Limb (tissue), 2 donors: Measurements from ENCODE around the gene HSPA6.
"Not testable (repeated sequence)": the region's sequence is repeated elsewhere in the genome, so short reads cannot be mapped to it uniquely, and the experiment has no call there.

ENCODE experiments used
- DNase-seq, 2 donors: peaks; one replicate each; pipeline ENCODE4 v3.0.0-alpha.2; 2016; ENCODE audit errors: extremely low spot score in 2 of 2

The HSPA6 gene

GRCh38 chr1:161532644-161533567, 8.6 kb downstream of the HSPA6 start:
- peak in 1 of 2 donors; percentile 55 for DNase-seq

DNA sequence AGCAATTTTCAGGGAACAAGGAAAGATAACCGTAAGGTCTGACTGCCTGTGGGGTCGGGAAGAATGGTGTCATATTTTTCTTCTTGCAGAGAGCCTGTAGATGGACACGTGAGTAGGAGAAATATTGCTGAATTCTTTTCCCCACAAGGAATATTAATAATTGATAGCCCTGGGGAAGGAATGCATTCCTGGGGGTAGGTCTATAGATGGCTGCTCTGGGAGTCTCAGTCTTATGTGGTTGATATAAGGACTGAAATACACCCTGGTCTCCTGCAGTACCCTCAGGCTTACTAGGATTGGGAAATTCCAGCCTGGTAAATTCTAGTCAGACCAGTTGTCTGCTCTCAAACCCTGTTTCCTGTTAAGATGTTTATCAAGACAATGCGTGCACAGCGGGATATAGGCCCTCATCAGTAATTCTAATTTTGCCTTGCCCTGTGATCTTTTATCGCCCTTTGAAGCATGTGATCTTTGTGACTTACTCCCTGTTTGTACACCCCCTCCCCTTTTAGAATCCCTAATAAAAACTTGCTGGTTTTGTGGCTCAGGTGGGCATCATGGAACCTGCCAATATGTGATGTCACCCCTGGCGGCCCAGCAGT, 12.8 kb downstream of the HSPA6 start:
- DNase-seq, result not testable (repeated sequence)

GRCh38 chr1:161538925-161539479, 14.7 kb downstream of the HSPA6 start:
- not testable (repeated sequence) for DNase-seq

DNA sequence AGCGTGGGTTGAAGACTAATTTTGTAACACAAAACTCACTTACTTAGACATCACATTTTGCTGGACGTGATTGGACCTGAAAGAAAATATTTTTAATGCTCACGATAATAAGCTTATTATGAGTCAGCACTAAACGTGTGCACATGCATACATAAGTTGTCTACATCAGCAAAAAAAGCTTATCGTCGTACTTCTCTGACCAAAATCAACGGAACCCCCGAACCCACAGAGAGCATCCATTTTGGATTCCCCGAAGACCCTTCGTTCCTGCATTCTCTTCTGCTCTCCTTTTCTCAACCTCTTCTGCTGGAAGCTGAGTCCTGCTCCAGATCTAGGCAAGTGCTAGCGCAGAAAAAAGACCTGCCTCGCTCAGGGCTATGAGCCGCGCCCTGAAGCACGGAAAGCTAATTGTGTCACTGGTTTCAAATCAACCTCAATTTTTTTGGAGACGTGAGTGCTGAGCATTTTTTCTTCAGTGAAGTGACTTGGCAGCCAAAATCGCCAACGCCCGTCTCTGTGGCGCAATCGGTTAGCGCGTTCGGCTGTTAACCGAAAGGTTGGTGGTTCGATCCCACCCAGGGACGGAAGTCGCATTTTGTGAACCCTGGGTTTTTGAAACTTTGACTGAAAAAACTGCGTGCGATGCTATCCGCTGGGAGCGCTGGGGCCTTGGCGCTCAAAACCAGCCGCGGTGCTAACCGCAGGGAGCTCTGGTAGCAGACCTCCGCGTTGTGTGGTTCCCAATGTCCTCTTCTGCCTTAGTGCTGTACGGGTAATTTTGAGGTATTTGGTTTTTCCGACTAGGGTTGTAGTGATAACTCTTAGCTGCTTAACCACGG, 15.6 kb downstream of the HSPA6 start:
- peak; percentile 18 to 83 for DNase-seq

GRCh38 chr1:161540570-161540960, 16.2 kb downstream of the HSPA6 start:
- not testable (repeated sequence) for DNase-seq

DNA sequence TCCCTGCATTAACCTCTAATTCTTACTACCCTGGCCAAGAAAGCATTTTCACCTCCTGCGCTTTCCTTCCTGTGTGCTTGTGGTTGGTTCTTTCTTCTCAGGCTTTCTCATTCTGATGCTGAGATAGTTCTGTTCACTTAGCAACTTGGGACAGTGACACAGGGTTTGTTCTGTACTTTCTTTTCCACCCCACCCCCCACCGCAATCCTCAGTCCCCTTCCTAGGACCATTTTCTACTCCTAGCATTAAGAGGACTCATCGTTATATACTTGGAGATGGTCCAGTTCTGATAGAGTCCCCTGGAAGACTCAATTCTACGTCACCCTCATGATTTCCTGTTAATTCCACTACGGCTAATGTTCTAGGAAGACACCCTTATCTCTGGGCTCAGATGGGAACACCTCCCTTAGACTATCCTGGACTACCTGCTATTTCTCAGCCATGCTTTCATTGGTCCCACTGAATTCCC, 17.8 kb downstream of the HSPA6 start:
- DNase-seq, result not testable (repeated sequence)

- not testable (repeated sequence) for DNase-seq
Observed at GRCh38 chr1:161543125-161543524, 18.8 kb downstream of the HSPA6 start.

GRCh38 chr1:161545005-161545731, 20.8 kb downstream of the HSPA6 start:
- DNase-seq, result not testable (repeated sequence)

DNA sequence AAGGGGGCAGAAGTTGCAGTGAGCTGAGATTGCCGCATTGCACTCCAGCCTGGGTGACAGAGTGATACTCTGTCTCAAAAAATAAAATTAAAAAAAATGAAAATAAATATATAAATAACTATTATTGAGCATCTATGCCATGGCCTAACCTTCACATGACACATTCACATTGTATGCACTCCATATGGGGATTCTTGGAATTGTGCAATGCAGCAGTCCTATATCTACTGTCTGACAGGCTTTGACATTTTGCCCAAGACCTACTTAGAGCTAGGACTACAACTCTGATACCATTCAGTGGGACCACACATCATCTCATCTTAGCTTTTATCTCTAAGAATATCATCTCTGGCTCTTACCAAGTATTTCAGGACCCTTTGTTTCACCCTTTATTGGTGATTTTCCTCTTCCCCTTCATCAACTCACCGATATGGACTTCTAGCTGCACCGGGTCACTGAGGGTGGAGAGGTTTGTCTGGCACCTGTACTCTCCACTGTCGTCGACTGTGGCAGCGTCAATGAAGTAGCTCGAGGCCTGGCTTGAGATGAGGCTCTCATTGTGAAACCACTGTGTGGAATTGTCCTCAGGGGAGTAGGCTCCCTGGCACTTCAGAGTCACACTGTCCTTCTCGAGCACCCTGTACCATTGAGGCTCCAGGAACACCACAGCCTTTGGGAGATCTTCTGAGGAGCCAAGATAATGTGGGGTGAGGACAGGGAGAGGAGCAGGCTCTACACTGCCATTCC, 23.8 kb downstream of the HSPA6 start:
- not testable (repeated sequence) for DNase-seq

- not testable (repeated sequence) for DNase-seq
Observed at GRCh38 chr1:161548749-161549406, 24.5 kb downstream of the HSPA6 start.

DNA sequence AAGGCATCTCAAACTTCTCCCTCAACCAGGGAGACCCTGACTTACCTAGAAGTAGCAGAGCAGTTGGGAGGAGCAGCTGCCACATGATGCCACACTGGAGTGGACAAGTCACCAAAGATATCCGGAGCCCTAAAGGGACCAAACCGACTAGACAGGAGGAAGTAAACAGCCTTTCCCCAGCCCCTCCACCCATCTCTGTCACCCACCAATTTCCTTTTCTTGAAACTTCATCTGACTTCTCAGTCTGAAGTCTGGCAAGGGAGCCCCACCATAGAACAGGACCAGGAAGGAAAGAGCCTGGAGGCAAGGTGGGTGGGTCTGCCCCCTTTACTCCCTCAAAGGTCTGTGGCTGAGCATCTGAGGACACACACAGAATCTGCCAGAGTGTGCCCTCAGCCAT, 25.3 kb downstream of the HSPA6 start, which contains the start of gene FCGR3A:
FCGR3A (minus strand) TSS at position 167 of the 400 bp plus-strand sequence; CDS start at position 85, 82 bp downstream.
- no peak for DNase-seq

DNA sequence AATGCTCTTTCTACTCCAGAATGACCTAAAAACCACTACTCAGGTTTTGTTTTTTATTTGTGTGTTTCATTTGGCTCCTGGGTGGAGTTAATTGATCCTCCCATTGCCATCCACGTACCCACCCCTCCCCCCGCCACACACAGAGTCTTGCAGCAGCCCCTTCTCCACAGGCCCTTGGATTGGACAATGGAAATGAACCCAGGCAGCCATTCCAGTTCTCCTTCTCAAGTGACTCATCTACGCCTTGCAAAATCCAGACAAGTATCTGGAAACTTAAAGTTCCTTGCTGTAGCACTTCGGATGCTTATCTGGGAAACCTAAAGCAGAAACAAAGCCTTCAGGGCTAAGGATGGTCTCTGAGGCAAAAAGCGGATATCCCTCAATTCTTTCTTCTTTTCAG, 26.6 kb downstream of the HSPA6 start:
- DNase-seq, result not testable (repeated sequence)

GRCh38 chr1:161553631-161554030, 29.3 kb downstream of the HSPA6 start:
- not testable (repeated sequence) for DNase-seq

DNA sequence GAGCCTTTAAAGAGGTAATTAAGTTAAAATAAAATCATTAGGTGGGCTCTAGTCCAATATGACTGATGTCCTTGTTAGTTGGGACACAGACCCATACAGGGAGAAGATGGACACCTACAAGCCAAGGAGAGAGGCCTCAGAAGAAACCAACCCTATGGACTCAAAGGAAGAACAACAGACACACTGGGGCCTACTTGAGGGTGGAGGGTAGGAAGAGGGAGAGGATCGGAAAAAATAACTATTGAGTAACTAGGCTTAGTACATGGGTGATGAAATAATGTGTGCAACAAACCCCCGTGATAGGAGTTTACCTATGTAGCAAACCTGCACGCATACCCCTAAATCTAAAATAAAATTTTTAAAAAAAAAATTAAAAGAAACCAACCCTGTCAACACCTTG, 30.0 kb downstream of the HSPA6 start:
- DNase-seq, result not testable (repeated sequence)

- not testable (repeated sequence) for DNase-seq
Observed at GRCh38 chr1:161554815-161555417, 30.6 kb downstream of the HSPA6 start.

DNA sequence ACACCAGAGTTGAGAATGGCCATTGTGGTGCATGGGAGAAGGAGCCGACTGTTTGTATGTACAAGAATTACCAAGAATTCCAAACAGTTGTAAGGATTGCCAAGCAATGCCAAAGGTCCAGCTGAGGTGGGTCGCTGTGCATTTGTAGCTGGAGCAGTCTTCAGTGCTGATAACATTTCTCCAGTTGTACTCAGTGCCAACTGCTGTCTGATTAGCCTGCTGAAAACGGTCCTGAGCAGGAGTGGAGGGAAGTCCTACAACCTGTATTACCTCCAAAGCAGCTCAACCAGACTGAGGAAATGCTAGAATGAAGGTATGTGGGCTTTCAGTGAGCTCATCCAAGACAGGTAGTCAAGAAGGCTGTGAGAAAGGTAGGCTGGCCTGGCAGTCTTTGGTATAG, 31.8 kb downstream of the HSPA6 start:
- not testable (repeated sequence) for DNase-seq

DNA sequence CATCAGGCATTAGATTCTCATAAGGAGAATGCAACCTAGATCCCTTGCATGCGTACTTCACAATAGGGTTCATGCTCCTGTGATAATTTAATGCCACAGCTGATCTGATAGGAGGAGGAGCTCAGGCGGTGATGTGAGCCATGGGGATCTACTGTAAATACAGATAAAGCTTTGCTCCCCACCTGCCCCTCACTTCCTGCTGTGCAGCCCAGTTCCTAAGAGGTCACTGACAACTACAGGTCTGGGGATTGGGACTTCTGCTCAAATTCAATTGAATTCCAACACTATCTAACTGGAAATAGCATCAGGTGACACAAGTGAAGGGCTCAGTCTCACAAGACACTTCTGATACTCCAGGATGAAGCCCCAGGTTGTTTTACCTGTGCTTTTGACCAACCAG, 32.6 kb downstream of the HSPA6 start:
- DNase-seq, result not testable (repeated sequence)
